ENCODE data around the gene ENTPD2. TPM values are rescaled to one million over a fixed set of nuclear protein-coding genes. Genes with fewer than 3 reads are reported as not detected.
"Not testable (repeated sequence)": the region's sequence is repeated elsewhere in the genome, so short reads cannot be mapped to it uniquely, and the experiment has no call there.

The ENTPD2 gene
- total RNA-seq, 1 donor from 2014 or later = not detected

- Mint-ChIP-seq H3K27me3 (peaks cover 6% of the 10 kb centered on the region), H3K9me3 (no peaks in the 10 kb centered on the region), H3K4me3 (no peak overlapping the region), H3K36me3 (ENCODE audit: low read depth) (peaks cover 2% of the 10 kb centered on the region), H3K27ac (no peak overlapping the region), H3K4me1 (peaks cover 6% of the 10 kb centered on the region)
- intact Hi-C loops (cut with micrococcal nuclease) = loop anchor here (10.0 kb wide), 1 partner anchor 134 kb away; the partner anchor contains the start of genes LRRC26 and TMEM210
- DNase-seq = no peak
Measured at GRCh38 chr9:137040568-137040967, 13.3 kb downstream of the ENTPD2 start.

GRCh38 chr9:137039611-137040366 is 14.1 kb downstream of the ENTPD2 start:
- H3K9me3 Mint-ChIP-seq = no peaks in the 10 kb centered on the region
- H3K27me3 Mint-ChIP-seq = peaks cover 2% of the 10 kb centered on the region
- no peak for DNase-seq
- H3K4me3 Mint-ChIP-seq = no peak overlapping the region
- peaks cover 7% of the 10 kb centered on the region for H3K4me1 Mint-ChIP-seq
- H3K27ac Mint-ChIP-seq = no peak overlapping the region
- H3K36me3 Mint-ChIP-seq (ENCODE audit: low read depth) = peaks cover 2% of the 10 kb centered on the region
- intact Hi-C loops (cut with micrococcal nuclease) = loop anchor here (10.0 kb wide), 1 partner anchor 135 kb away; the partner anchor contains the start of genes LRRC26 and TMEM210

- H3K27ac Mint-ChIP-seq = no peak overlapping the region
- H3K36me3 Mint-ChIP-seq (ENCODE audit: low read depth) = peaks cover 2% of the 10 kb centered on the region
- H3K4me3 Mint-ChIP-seq = no peak overlapping the region
- no peak for DNase-seq
- no peaks in the 10 kb centered on the region for H3K27me3 Mint-ChIP-seq
- peaks cover 11% of the 10 kb centered on the region for H3K4me1 Mint-ChIP-seq
- intact Hi-C loops (cut with micrococcal nuclease) = no loop called here
- no peaks in the 10 kb centered on the region for H3K9me3 Mint-ChIP-seq
Measured at GRCh38 chr9:137038916-137039315, 14.9 kb downstream of the ENTPD2 start.

- intact Hi-C loops (cut with micrococcal nuclease) = no loop called here
- H3K27me3 Mint-ChIP-seq = peaks cover 2% of the 10 kb centered on the region
- H3K36me3 Mint-ChIP-seq (ENCODE audit: low read depth) = peaks cover 2% of the 10 kb centered on the region
- no peak overlapping the region for H3K27ac Mint-ChIP-seq
- H3K4me3 Mint-ChIP-seq = no peak overlapping the region
- H3K9me3 Mint-ChIP-seq = no peaks in the 10 kb centered on the region
- DNase-seq = no peak
- H3K4me1 Mint-ChIP-seq = peaks cover 17% of the 10 kb centered on the region
Measured at GRCh38 chr9:137037483-137037882, 16.4 kb downstream of the ENTPD2 start.

GRCh38 chr9:137037035-137037434 is 16.8 kb downstream of the ENTPD2 start:
- Mint-ChIP-seq H3K4me1 (peaks cover 19% of the 10 kb centered on the region), H3K36me3 (ENCODE audit: low read depth) (peaks cover 2% of the 10 kb centered on the region), H3K27ac (no peak overlapping the region), H3K27me3 (peaks cover 2% of the 10 kb centered on the region), H3K4me3 (no peak overlapping the region), H3K9me3 (no peaks in the 10 kb centered on the region)
- intact Hi-C loops (cut with micrococcal nuclease) = no loop called here
- no peak for DNase-seq

GRCh38 chr9:137035937-137036336 is 17.9 kb downstream of the ENTPD2 start:
- intact Hi-C loops (cut with micrococcal nuclease) = loop anchor here (1.0 to 2.0 kb wide), 2 partner anchors 43 to 249 kb away; partner anchors contain the start of gene PAXX
- Mint-ChIP-seq H3K36me3 (ENCODE audit: low read depth) (peaks cover 2% of the 10 kb centered on the region), H3K4me3 (no peak overlapping the region), H3K4me1 (peaks cover 23% of the 10 kb centered on the region), H3K27ac (no peak overlapping the region), H3K27me3 (peaks cover 2% of the 10 kb centered on the region), H3K9me3 (no peaks in the 10 kb centered on the region)
- no peak for DNase-seq

- peaks cover 28% of the 10 kb centered on the region for H3K4me1 Mint-ChIP-seq
- peak overlapping the region; percentile 83 for H3K27ac Mint-ChIP-seq
- no peak overlapping the region for H3K4me3 Mint-ChIP-seq
- H3K36me3 Mint-ChIP-seq (ENCODE audit: low read depth) = peaks cover 2% of the 10 kb centered on the region
- H3K9me3 Mint-ChIP-seq = no peaks in the 10 kb centered on the region
- no peak for DNase-seq
- intact Hi-C loops (cut with micrococcal nuclease) = loop anchor here (1.0 to 2.0 kb wide), 2 partner anchors 43 to 248 kb away; partner anchors contain the start of gene PAXX
- peaks cover 2% of the 10 kb centered on the region for H3K27me3 Mint-ChIP-seq
Measured at GRCh38 chr9:137035507-137035834, 18.4 kb downstream of the ENTPD2 start.

GRCh38 chr9:137034709-137035506 is 19.0 kb downstream of the ENTPD2 start:
- H3K4me3 Mint-ChIP-seq = peak overlapping the region; percentile 80
- H3K9me3 Mint-ChIP-seq = no peaks in the 10 kb centered on the region
- peaks cover 31% of the 10 kb centered on the region for H3K4me1 Mint-ChIP-seq
- peak overlapping the region; percentile 83 for H3K27ac Mint-ChIP-seq
- peak; percentile 95 for DNase-seq
- intact Hi-C loops (cut with micrococcal nuclease) = loop anchor here (1.0 to 2.0 kb wide), 2 partner anchors 42 to 248 kb away; partner anchors contain the start of gene PAXX
- peaks cover 2% of the 10 kb centered on the region for H3K36me3 Mint-ChIP-seq (ENCODE audit: low read depth)
- H3K27me3 Mint-ChIP-seq = peaks cover 2% of the 10 kb centered on the region

- H3K4me3 Mint-ChIP-seq = peak overlapping the region; percentile 80
- peaks cover 37% of the 10 kb centered on the region for H3K4me1 Mint-ChIP-seq
- H3K36me3 Mint-ChIP-seq (ENCODE audit: low read depth) = peaks cover 2% of the 10 kb centered on the region
- H3K27ac Mint-ChIP-seq = peak overlapping the region; percentile 83
- no peak for DNase-seq
- intact Hi-C loops (cut with micrococcal nuclease) = loop anchor here (2.0 kb wide), 1 partner anchor 41 kb away; the partner anchor contains the start of gene PAXX
- H3K27me3 Mint-ChIP-seq = peaks cover 2% of the 10 kb centered on the region
- H3K9me3 Mint-ChIP-seq = no peaks in the 10 kb centered on the region
Measured at GRCh38 chr9:137034039-137034708, 19.7 kb downstream of the ENTPD2 start.

GRCh38 chr9:137033481-137033880 is 20.4 kb downstream of the ENTPD2 start:
- H3K27ac Mint-ChIP-seq; intact Hi-C loops (cut with micrococcal nuclease); H3K9me3 Mint-ChIP-seq; H3K27me3 Mint-ChIP-seq; DNase-seq; H3K4me3 Mint-ChIP-seq; H3K36me3 Mint-ChIP-seq (ENCODE audit: low read depth): not testable (repeated sequence)
- H3K4me1 Mint-ChIP-seq = peaks cover 41% of the 10 kb centered on the region

GRCh38 chr9:137032858-137033257 is 21.0 kb downstream of the ENTPD2 start:
- no peak overlapping the region for H3K4me3 Mint-ChIP-seq
- peaks cover 2% of the 10 kb centered on the region for H3K27me3 Mint-ChIP-seq
- peaks cover 41% of the 10 kb centered on the region for H3K4me1 Mint-ChIP-seq
- intact Hi-C loops (cut with micrococcal nuclease) = no loop called here
- H3K36me3 Mint-ChIP-seq (ENCODE audit: low read depth) = no peaks in the 10 kb centered on the region
- DNase-seq = no peak
- H3K27ac Mint-ChIP-seq = no peak overlapping the region
- H3K9me3 Mint-ChIP-seq = no peaks in the 10 kb centered on the region

- Mint-ChIP-seq H3K4me1 (peaks cover 44% of the 10 kb centered on the region), H3K27me3 (peaks cover 3% of the 10 kb centered on the region), H3K4me3 (peak within 1 kb of the TSS; percentile 19), H3K9me3 (no peaks in the 10 kb centered on the region), H3K27ac (no peak within 1 kb of the TSS), H3K36me3 (ENCODE audit: low read depth) (no peaks in the 10 kb centered on the region)
- DNase-seq = peak; percentile 69
- intact Hi-C loops (cut with micrococcal nuclease) = no loop called here
Measured at GRCh38 chr9:137031904-137032640, 21.8 kb downstream of the ENTPD2 start, which contains the start of gene FUT7. FUT7 (minus strand) TSS chr9:137032088; CDS start chr9:137031991, 97 bp downstream.
